Measurements from ENCODE around the gene TUBB2B. TPM values are rescaled to one million over a fixed set of nuclear protein-coding genes. Genes with fewer than 3 reads are reported as not detected.

TUBB2B gene
- total and polyA plus RNA-seq, 9 donors: 0.67 to 3.6 (median 1.1) TPM

DNA sequence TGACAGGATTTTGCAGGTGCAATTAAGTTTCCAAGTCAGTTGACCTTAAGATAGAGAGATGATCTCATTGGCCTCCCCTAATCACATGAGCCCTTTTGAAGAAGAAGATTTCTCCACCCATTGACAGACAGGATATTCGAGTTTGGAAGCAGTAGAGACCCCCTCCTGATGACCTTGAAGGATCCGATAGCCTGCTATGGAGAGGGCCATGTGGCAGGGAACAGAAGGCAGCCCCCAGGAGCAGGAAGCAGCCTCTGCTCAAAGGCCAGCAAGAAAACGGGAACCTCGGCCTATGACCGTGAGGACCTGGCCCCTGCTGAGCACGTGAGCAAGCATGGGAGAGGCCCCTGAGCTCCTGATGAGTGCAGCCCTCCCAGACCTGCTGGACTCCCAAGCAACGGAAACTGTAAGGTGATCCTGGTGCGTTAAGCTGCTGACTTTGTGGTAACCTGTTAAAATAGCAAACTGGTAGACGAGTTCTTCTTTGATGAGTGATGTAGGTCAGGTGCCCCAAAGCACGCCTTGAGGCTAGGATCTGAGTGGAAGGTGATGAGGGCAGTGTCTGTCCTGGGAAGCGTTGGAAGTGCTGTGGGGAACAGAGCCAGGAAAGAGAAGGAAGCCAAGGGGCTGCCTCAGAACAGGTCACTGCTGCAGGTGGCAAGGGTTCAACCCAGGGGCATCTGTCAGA is 51.6 kb downstream of the TUBB2B start:
- intact Hi-C loops (cut with DNase I): no loop called here
- DNase-seq: no peak
- no peaks in the 10 kb centered on the region for H3K4me1 ChIP-seq (ENCODE audit: insufficient read depth)
- H3K4me3 ChIP-seq: no peak overlapping the region
- H3K27ac ChIP-seq: no peak overlapping the region
- H3K27me3 ChIP-seq: no peaks in the 10 kb centered on the region
- no peaks in the 10 kb centered on the region for H3K9me3 ChIP-seq
- no peaks in the 10 kb centered on the region for H3K36me3 ChIP-seq
- TF ChIP-seq, protein P1, sequence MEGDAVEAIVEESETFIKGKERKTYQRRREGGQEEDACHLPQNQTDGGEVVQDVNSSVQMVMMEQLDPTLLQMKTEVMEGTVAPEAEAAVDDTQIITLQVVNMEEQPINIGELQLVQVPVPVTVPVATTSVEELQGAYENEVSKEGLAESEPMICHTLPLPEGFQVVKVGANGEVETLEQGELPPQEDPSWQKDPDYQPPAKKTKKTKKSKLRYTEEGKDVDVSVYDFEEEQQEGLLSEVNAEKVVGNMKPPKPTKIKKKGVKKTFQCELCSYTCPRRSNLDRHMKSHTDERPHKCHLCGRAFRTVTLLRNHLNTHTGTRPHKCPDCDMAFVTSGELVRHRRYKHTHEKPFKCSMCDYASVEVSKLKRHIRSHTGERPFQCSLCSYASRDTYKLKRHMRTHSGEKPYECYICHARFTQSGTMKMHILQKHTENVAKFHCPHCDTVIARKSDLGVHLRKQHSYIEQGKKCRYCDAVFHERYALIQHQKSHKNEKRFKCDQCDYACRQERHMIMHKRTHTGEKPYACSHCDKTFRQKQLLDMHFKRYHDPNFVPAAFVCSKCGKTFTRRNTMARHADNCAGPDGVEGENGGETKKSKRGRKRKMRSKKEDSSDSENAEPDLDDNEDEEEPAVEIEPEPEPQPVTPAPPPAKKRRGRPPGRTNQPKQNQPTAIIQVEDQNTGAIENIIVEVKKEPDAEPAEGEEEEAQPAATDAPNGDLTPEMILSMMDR (IDR thresholded peaks at IDR 0.05): no peak
- TF ChIP-seq EP300 (IDR thresholded peaks at IDR 0.05): no peak
- TF ChIP-seq POLR2A (IDR thresholded peaks at IDR 0.05): no peak
- WGBS, 3 donors: 46 to 49% (median 48%) methylated on average over 11 of the region's 11 CpGs

Other genes with a start within 250 kb of the TUBB2B start
- gene NQO2, start 227.8 kb downstream of the TUBB2B start, total RNA-seq: 10 to 100 TPM; 16.2 to 41.1 (median 26.8) TPM
- 10 to 100 TPM; 31.6 to 48.4 TPM for gene NQO2, start 227.8 kb downstream of the TUBB2B start, polyA plus RNA-seq
- gene RIPK1, start 159.2 kb downstream of the TUBB2B start, total RNA-seq: 10 to 100 TPM; 10.5 to 16.2 (median 15.1) TPM
- gene RIPK1, start 159.2 kb downstream of the TUBB2B start, polyA plus RNA-seq: 10 to 100 TPM; 10.4 to 29.1 TPM
- gene BPHL, start 108.9 kb downstream of the TUBB2B start, total RNA-seq: 10 to 100 TPM in 6 of 7 donors, 1 to 10 TPM in 1; 6.1 to 18.0 (median 13.9) TPM
- 10 to 100 TPM; 10.4 to 23.7 TPM for gene BPHL, start 108.9 kb downstream of the TUBB2B start, polyA plus RNA-seq
- gene TUBB2A, start 70.1 kb downstream of the TUBB2B start, total RNA-seq: 10 to 100 TPM in 6 of 7 donors, 1 to 10 TPM in 1; 9.8 to 32.7 (median 18.0) TPM
- 1 to 10 TPM; 5.7 to 9.3 TPM for gene TUBB2A, start 70.1 kb downstream of the TUBB2B start, polyA plus RNA-seq
- gene PSMG4, start 31.3 kb upstream of the TUBB2B start, total RNA-seq: 10 to 100 TPM; 13.9 to 24.3 (median 22.7) TPM
- 10 to 100 TPM in 1 of 2 donors, 1 to 10 TPM in 1; 8.5 to 34.8 TPM for gene PSMG4, start 31.3 kb upstream of the TUBB2B start, polyA plus RNA-seq
- gene SLC22A23, start 229.4 kb upstream of the TUBB2B start, total RNA-seq: 10 to 100 TPM in 1 of 7 donors, 1 to 10 TPM in 6; 3.7 to 31.0 (median 6.9) TPM
- 1 to 10 TPM; 2.3 to 4.2 TPM for gene SLC22A23, start 229.4 kb upstream of the TUBB2B start, polyA plus RNA-seq